ENCODE measurements around the gene MYOF. TPM values are rescaled to one million over a fixed set of nuclear protein-coding genes. Genes with fewer than 3 reads are reported as not detected.

Gene MYOF
- total RNA-seq, 1 donor from 2014 or later: 141 TPM

- H3K4me3 ChIP-seq (ENCODE audit: low read depth, low read length): no peak overlapping the region
- TF ChIP-seq CTCF (IDR thresholded peaks at IDR 0.05; ENCODE audit: insufficient read depth, low read length, poor library complexity, severe bottlenecking): no peak
- no peak for DNase-seq (ENCODE audit: low read depth)
- no peaks in the 10 kb centered on the region for H3K27me3 ChIP-seq (ENCODE audit: control insufficient read depth, insufficient read depth, low read length)
- H3K36me3 ChIP-seq (ENCODE audit: control insufficient read depth, insufficient read depth, low read length): peaks cover 1% of the 10 kb centered on the region
Observed at GRCh38 chr10:93342366-93342765, 139.8 kb downstream of the MYOF start.

GRCh38 chr10:93337309-93337721, 144.8 kb downstream of the MYOF start:
- Histone ChIP-seq H3K27me3 (ENCODE audit: control insufficient read depth, insufficient read depth, low read length) (no peaks in the 10 kb centered on the region), H3K4me3 (ENCODE audit: low read depth, low read length) (no peak overlapping the region), H3K36me3 (ENCODE audit: control insufficient read depth, insufficient read depth, low read length) (peaks cover 2% of the 10 kb centered on the region)
- DNase-seq (ENCODE audit: low read depth): no peak
- no peak for TF ChIP-seq CTCF (IDR thresholded peaks at IDR 0.05; ENCODE audit: insufficient read depth, low read length, poor library complexity, severe bottlenecking)

- peaks cover 2% of the 10 kb centered on the region for H3K36me3 ChIP-seq (ENCODE audit: control insufficient read depth, insufficient read depth, low read length)
- no peak for DNase-seq (ENCODE audit: low read depth)
- no peaks in the 10 kb centered on the region for H3K27me3 ChIP-seq (ENCODE audit: control insufficient read depth, insufficient read depth, low read length)
- no peak for TF ChIP-seq CTCF (IDR thresholded peaks at IDR 0.05; ENCODE audit: insufficient read depth, low read length, poor library complexity, severe bottlenecking)
- no peak overlapping the region for H3K4me3 ChIP-seq (ENCODE audit: low read depth, low read length)
Observed at GRCh38 chr10:93336678-93337077, 145.5 kb downstream of the MYOF start.

- H3K36me3 ChIP-seq (ENCODE audit: control insufficient read depth, insufficient read depth, low read length): peaks cover 2% of the 10 kb centered on the region
- TF ChIP-seq CTCF (IDR thresholded peaks at IDR 0.05; ENCODE audit: insufficient read depth, low read length, poor library complexity, severe bottlenecking): no peak
- H3K27me3 ChIP-seq (ENCODE audit: control insufficient read depth, insufficient read depth, low read length): no peaks in the 10 kb centered on the region
- H3K4me3 ChIP-seq (ENCODE audit: low read depth, low read length): no peak overlapping the region
- no peak for DNase-seq (ENCODE audit: low read depth)
Observed at GRCh38 chr10:93336110-93336509, 146.0 kb downstream of the MYOF start.

GRCh38 chr10:93334901-93335327, 147.2 kb downstream of the MYOF start:
- Histone ChIP-seq H3K36me3 (ENCODE audit: control insufficient read depth, insufficient read depth, low read length) (peaks cover 2% of the 10 kb centered on the region), H3K4me3 (ENCODE audit: low read depth, low read length) (no peak overlapping the region), H3K27me3 (ENCODE audit: control insufficient read depth, insufficient read depth, low read length) (no peaks in the 10 kb centered on the region)
- TF ChIP-seq CTCF (IDR thresholded peaks at IDR 0.05; ENCODE audit: insufficient read depth, low read length, poor library complexity, severe bottlenecking): no peak
- DNase-seq (ENCODE audit: low read depth): peak; percentile 34

- Histone ChIP-seq H3K27me3 (ENCODE audit: control insufficient read depth, insufficient read depth, low read length) (no peaks in the 10 kb centered on the region), H3K4me3 (ENCODE audit: low read depth, low read length) (no peak overlapping the region), H3K36me3 (ENCODE audit: control insufficient read depth, insufficient read depth, low read length) (peaks cover 2% of the 10 kb centered on the region)
- no peak for DNase-seq (ENCODE audit: low read depth)
- no peak for TF ChIP-seq CTCF (IDR thresholded peaks at IDR 0.05; ENCODE audit: insufficient read depth, low read length, poor library complexity, severe bottlenecking)
Observed at GRCh38 chr10:93334181-93334580, 148.0 kb downstream of the MYOF start.

Data from kidney epithelial cell (primary cell).